ENCODE measurements around the gene CSTA. TPM values are rescaled to one million over a fixed set of nuclear protein-coding genes. Genes with fewer than 3 reads are reported as not detected.

Gene CSTA
- total and polyA plus RNA-seq, 2 of the 13 experiments (the other 11 are each of a cell fraction or from before 2014, with no cell fraction given): 3.9 to 11.0 TPM

DNA sequence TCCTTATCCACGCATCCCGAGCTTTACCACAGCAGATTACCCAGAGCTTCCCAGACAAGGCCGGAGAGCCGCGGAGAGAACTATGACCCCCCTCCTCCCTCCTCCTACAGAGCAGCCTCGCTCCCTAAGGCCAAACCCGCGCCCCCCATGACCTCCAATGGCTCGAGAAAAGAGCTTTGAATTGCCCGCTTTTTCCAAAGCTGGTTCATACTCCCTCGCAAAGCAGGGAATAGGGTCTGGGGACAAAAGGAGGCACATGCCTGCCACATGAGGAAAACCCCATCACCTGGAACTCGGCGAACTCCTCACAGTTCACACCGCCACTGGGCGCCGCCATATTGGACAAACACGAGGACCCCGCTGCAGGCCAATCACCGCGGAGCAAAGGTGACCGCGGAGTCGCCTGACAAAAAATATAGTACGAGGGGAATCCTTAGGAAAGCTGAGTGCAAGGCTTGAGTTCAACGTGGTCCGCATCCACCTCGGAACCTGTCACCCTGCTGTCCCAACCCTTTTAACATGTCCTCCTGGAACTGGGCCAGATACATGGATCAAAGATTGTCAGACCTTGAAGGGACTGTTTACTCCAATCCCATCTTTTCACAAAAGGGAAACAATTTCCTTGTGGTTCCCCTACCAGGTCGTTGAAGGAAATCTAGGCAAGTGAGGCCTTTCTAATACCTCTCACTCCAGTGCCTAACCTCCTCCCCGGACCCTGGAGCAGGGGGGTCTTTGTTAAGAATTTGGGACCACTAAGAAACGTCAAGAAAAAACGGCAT is 58.0 kb downstream of the CSTA start, which contains the start of gene MIX23 (continued):
- TF ChIP-seq ZNF205 (CRISPR knock-in tag; IDR thresholded peaks at IDR 0.05) (no peak), ZNF292 (CRISPR knock-in tag; IDR thresholded peaks at IDR 0.05; ENCODE audit: borderline replicate concordance, low read depth) (no peak), ZNF136 (CRISPR knock-in tag; IDR thresholded peaks at IDR 0.05; ENCODE audit: low read depth) (no peak; the same call in 1 of the 2 replicates), HOXA5 (CRISPR knock-in tag; IDR thresholded peaks at IDR 0.05) (no peak), THRA (CRISPR knock-in tag; IDR thresholded peaks at IDR 0.05; ENCODE audit: borderline replicate concordance) (peak; percentile 19), ARNT2 (CRISPR knock-in tag; IDR thresholded peaks at IDR 0.05; ENCODE audit: low read depth) (peak; percentile 65), RBM39 (IDR thresholded peaks at IDR 0.05; ENCODE audit: low read depth, low read length, poor library complexity, severe bottlenecking) (no peak), ZNF841 (CRISPR knock-in tag; IDR thresholded peaks at IDR 0.05; ENCODE audit: borderline replicate concordance) (no peak), ZNF761 (CRISPR knock-in tag; conservative IDR thresholded peaks at IDR 0.05) (no peak; the same call in none of the 2 replicates), TOPORS (CRISPR knock-in tag; IDR thresholded peaks at IDR 0.05) (peak; percentile 86; the same call in 1 of the 2 replicates), ZNF563 (CRISPR knock-in tag; IDR thresholded peaks at IDR 0.05) (peak; percentile 72; the same call in 1 of the 2 replicates), KDM1A (CRISPR knock-in tag; IDR thresholded peaks at IDR 0.05) (no peak), NCOR1 (IDR thresholded peaks at IDR 0.05; ENCODE audit: borderline replicate concordance, low read length) (no peak), KLF6 (CRISPR knock-in tag; IDR thresholded peaks at IDR 0.05) (0 out of 2 replicates have a peak, but pooled peaks have one; percentile 35), SRY (CRISPR knock-in tag; IDR thresholded peaks at IDR 0.05) (peak; percentile 89), ARID4A (CRISPR knock-in tag; IDR thresholded peaks at IDR 0.05; ENCODE audit: borderline replicate concordance) (peak; percentile 76; the same call in 1 of the 2 replicates), ETV6 (CRISPR knock-in tag; conservative IDR thresholded peaks at IDR 0.05) (no peak)
- TF ChIP-seq, protein P1, sequence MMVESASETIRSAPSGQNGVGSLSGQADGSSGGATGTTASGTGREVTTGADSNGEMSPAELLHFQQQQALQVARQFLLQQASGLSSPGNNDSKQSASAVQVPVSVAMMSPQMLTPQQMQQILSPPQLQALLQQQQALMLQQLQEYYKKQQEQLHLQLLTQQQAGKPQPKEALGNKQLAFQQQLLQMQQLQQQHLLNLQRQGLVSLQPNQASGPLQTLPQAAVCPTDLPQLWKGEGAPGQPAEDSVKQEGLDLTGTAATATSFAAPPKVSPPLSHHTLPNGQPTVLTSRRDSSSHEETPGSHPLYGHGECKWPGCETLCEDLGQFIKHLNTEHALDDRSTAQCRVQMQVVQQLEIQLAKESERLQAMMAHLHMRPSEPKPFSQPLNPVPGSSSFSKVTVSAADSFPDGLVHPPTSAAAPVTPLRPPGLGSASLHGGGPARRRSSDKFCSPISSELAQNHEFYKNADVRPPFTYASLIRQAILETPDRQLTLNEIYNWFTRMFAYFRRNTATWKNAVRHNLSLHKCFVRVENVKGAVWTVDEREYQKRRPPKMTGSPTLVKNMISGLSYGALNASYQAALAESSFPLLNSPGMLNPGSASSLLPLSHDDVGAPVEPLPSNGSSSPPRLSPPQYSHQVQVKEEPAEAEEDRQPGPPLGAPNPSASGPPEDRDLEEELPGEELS (CRISPR knock-in tag; IDR thresholded peaks at IDR 0.05): no peak; the same call in 1 of the 2 replicates

Measured in HepG2 (cell line).